Upper lobe of left lung (tissue), 6 donors: ENCODE results near the gene IFI44. TPM values are rescaled to one million over a fixed set of nuclear protein-coding genes. Genes with fewer than 3 reads are reported as not detected.

Source experiments
- ATAC-seq, 2 donors: fragments of 200-7000 bp; cut with Tn5 transposase; one replicate each; pipeline ENCODE4 v1.9.1; 2022; ENCODE audit warnings: mild to moderate bottlenecking in 2 of 2, moderate library complexity in 2 of 2; ENCODE audit not compliant: low FRiP score in 2 of 2
- DNase-seq, 2 donors: peaks; one replicate each; pipeline ENCODE4 v3.0.0-alpha.2; 2019 to 2020
- H3K27ac ChIP-seq, 4 donors: fragments of 200-600 bp; sonication (generic); one replicate each; pipeline ENCODE4 v1.5.1; 2016 to 2019
- H3K27me3 ChIP-seq, 4 donors: fragments of 200-600 bp; sonication (generic); one replicate each; pipeline ENCODE4 v1.5.1; 2017 to 2019
- H3K36me3 ChIP-seq, 4 donors: fragments of 200-600 bp; sonication (generic); one replicate each; pipeline ENCODE4 v1.5.1; 2016 to 2019
- H3K4me1 ChIP-seq, 4 donors: fragments of 200-600 bp; sonication (generic); one replicate each; pipeline ENCODE4 v1.5.1; 2018 to 2019
- H3K4me3 ChIP-seq, 4 donors: fragments of 200-600 bp; sonication (generic); one replicate each; pipeline ENCODE4 v1.5.1; 2017 to 2019; ENCODE audit warnings: mild to moderate bottlenecking in 2 of 4, moderate library complexity in 1 of 4
- H3K9me3 ChIP-seq, 4 donors: fragments of 200-600 bp; sonication (generic); one replicate each; pipeline ENCODE4 v1.5.1; 2018 to 2019
- EP300 ChIP-seq, 4 donors: sonication (generic); formaldehyde crosslinking; IDR thresholded peaks; one replicate each; pipeline ENCODE4 v1.5.1; 2017; ENCODE audit warnings: antibody characterized with exemption in 4 of 4, control low read depth in 2 of 4
- POLR2A ChIP-seq, 4 donors: fragments of 450-650 bp; IDR thresholded peaks; one replicate each; pipeline ENCODE4 v1.5.1; 2016 to 2017; ENCODE audit warnings: antibody characterized with exemption in 4 of 4, mild to moderate bottlenecking in 2 of 4
- POLR2AphosphoS5 ChIP-seq, 2 donors: sonication (generic); formaldehyde crosslinking; IDR thresholded peaks; one replicate each; pipeline ENCODE4 v1.5.1; 2017; ENCODE audit warnings: antibody characterized with exemption in 2 of 2
- WGBS, 2 donors: methylation state at CpG; one replicate each; pipeline ENCODE4 v1.1.5; 2017 to 2018; 5-methylcytosine and 5-hydroxymethylcytosine counted together
- total RNA-seq, 6 donors: library from RNA; depleted of rRNA in 4 of 6; stranded (reverse); fragments of >200 nt in 4 of 6; gene quantifications; one replicate each; pipeline versions ENCODE4 v1.1.0 to v1.2.1, GENCODE V29; 2016 to 2021
- TF ChIP-seq, protein P1 (sequence below), 6 experiments: fragments of 450-650 bp in 4 of 6; fragments of 200-600 bp in 2 of 6; sonication (generic) in 2 of 6; IDR thresholded peaks; one replicate each; pipeline ENCODE4 v1.5.1; 2016 to 2019; ENCODE audit warnings: antibody characterized with exemption in 6 of 6
- donor health status: DM: no; HTN: no; CAD: no; lungs with moderate emphysema.
- donor health status: DM: no; HTN: yes; CAD: no; lungs with severe emphysema.

Gene IFI44
- total RNA-seq, 6 donors from 2014 or later: 18.8 to 60.8 (median 37.2) TPM

DNA sequence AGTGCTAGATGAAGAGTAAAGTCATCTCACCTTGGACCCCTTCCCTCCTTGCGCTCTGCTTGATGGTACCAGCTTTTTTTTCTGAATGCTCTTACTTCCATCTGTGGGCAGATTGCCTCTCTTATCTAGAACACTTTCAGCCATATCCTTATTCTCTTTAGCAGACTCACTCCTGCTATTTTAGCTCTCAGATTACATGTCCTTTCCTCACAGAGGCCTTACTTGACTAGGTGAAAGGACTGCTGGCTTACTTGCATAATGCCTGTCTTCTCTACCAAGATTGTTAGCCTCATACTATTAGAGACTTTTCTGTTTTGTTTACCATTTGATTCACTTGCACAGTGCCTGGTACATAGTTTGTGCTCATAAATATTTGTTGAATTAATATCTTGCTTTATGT is 9.3 kb downstream of the IFI44 start:
- H3K4me1 ChIP-seq: peaks cover 0 to 2% (median 0%) of the 10 kb centered on the region in 4 donors
- no peak overlapping the region for H3K4me3 ChIP-seq
- no peaks in the 10 kb centered on the region for H3K9me3 ChIP-seq
- no peaks in the 10 kb centered on the region for H3K27me3 ChIP-seq
- no peak overlapping the region for H3K27ac ChIP-seq
- TF ChIP-seq, protein P1, sequence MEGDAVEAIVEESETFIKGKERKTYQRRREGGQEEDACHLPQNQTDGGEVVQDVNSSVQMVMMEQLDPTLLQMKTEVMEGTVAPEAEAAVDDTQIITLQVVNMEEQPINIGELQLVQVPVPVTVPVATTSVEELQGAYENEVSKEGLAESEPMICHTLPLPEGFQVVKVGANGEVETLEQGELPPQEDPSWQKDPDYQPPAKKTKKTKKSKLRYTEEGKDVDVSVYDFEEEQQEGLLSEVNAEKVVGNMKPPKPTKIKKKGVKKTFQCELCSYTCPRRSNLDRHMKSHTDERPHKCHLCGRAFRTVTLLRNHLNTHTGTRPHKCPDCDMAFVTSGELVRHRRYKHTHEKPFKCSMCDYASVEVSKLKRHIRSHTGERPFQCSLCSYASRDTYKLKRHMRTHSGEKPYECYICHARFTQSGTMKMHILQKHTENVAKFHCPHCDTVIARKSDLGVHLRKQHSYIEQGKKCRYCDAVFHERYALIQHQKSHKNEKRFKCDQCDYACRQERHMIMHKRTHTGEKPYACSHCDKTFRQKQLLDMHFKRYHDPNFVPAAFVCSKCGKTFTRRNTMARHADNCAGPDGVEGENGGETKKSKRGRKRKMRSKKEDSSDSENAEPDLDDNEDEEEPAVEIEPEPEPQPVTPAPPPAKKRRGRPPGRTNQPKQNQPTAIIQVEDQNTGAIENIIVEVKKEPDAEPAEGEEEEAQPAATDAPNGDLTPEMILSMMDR (IDR thresholded peaks at IDR 0.05): no peak
- TF ChIP-seq POLR2A (IDR thresholded peaks at IDR 0.05): no peak
- TF ChIP-seq EP300 (IDR thresholded peaks at IDR 0.05): no peak
- no peak for TF ChIP-seq POLR2AphosphoS5 (IDR thresholded peaks at IDR 0.05)
- ATAC-seq (no peak), DNase-seq (no peak)
- peaks cover 4 to 73% (median 31%) of the 10 kb centered on the region in 4 donors for H3K36me3 ChIP-seq
- 93 to 98% methylated on average over 1 of the region's 1 CpG for WGBS, 2 donors

DNA sequence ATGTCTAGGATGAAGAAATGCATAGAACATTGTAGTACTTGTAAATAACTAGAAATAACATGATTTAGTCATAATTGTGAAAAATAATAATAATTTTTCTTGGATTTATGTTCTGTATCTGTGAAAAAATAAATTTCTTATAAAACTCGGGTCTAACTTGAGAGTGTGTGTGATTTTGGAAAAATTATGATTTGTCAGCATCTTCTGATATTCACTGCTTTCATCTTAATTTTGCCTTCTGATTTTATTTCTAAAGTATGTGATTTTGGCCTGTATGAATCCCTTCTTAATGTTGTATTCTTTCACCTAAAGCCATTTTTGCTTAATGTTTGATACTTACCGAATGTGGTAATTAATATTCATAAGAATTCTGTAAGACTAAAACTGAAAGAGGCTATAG is 14.3 kb downstream of the IFI44 start:
- Histone ChIP-seq H3K4me3 (no peak overlapping the region), H3K27ac (no peak overlapping the region), H3K27me3 (no peaks in the 10 kb centered on the region), H3K36me3 (peaks cover 4 to 44% (median 31%) of the 10 kb centered on the region in 4 donors), H3K9me3 (no peaks in the 10 kb centered on the region), H3K4me1 (no peaks in the 10 kb centered on the region)
- no peak for ATAC-seq
- WGBS, 2 donors: 89 to 91% methylated on average over 2 of the region's 2 CpGs
- TF ChIP-seq POLR2AphosphoS5 (IDR thresholded peaks at IDR 0.05) (no peak), POLR2A (IDR thresholded peaks at IDR 0.05) (no peak), EP300 (IDR thresholded peaks at IDR 0.05) (no peak)
- TF ChIP-seq, protein P1 (IDR thresholded peaks at IDR 0.05): no peak
- no peak for DNase-seq

DNA sequence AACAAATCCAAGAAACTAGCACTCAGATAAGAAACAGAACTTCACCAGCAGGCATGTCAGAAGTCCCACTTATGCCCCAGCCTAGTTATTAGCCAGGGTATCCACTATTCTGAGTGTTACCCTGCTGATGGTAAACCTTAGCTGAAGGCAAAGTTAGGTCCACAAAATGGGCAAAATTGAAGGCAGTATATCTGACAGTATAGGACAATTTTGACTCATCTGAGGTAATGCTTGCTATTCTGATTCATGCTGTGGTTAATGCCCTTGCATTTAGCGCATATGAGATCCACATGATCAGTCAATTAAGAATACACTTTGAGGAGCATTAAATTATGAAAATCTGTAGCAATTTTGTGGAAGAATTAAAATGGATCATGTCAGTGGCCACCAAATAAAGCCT is 15.1 kb downstream of the IFI44 start:
- no peak overlapping the region for H3K4me3 ChIP-seq
- no peaks in the 10 kb centered on the region for H3K9me3 ChIP-seq
- TF ChIP-seq, protein P1 (IDR thresholded peaks at IDR 0.05): no peak
- no peak for TF ChIP-seq POLR2AphosphoS5 (IDR thresholded peaks at IDR 0.05)
- TF ChIP-seq EP300 (IDR thresholded peaks at IDR 0.05): no peak
- no peak for TF ChIP-seq POLR2A (IDR thresholded peaks at IDR 0.05)
- peaks cover 4 to 35% (median 24%) of the 10 kb centered on the region in 4 donors for H3K36me3 ChIP-seq
- no peaks in the 10 kb centered on the region for H3K4me1 ChIP-seq
- no peak overlapping the region for H3K27ac ChIP-seq
- WGBS, 2 donors: 89 to 95% methylated on average over 1 of the region's 1 CpG
- H3K27me3 ChIP-seq: no peaks in the 10 kb centered on the region
- DNase-seq (no peak), ATAC-seq (no peak)

DNA sequence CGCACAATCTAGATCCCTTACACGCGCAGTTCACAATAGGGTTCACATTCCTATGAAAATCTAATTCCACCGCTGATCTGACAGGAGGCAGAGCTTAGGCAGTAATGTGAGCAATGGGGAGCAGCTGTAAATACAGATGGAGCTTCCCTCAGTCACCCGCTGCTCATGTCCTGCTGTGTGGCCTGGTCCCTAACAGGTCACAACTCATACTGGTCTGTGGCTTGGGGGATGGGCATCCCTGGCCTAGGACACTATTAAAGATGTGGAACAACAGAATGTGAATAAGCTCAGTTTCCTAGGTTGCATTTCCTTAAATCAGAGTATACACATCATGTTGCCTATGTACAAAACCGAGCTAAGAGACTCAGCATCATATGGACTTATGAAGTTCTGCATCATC is 16.2 kb downstream of the IFI44 start:
- Histone ChIP-seq H3K4me3 (no peak overlapping the region), H3K9me3 (no peaks in the 10 kb centered on the region), H3K27ac (no peak overlapping the region), H3K4me1 (no peaks in the 10 kb centered on the region), H3K27me3 (no peaks in the 10 kb centered on the region), H3K36me3 (peaks cover 0 to 25% (median 14%) of the 10 kb centered on the region in 4 donors)
- TF ChIP-seq, protein P1 (IDR thresholded peaks at IDR 0.05): no peak
- no peak for TF ChIP-seq POLR2AphosphoS5 (IDR thresholded peaks at IDR 0.05)
- no peak for TF ChIP-seq EP300 (IDR thresholded peaks at IDR 0.05)
- TF ChIP-seq POLR2A (IDR thresholded peaks at IDR 0.05): no peak
- WGBS, 2 donors: 92 to 94% methylated on average over 6 of the region's 6 CpGs
- DNase-seq (no peak), ATAC-seq (no peak)

DNA sequence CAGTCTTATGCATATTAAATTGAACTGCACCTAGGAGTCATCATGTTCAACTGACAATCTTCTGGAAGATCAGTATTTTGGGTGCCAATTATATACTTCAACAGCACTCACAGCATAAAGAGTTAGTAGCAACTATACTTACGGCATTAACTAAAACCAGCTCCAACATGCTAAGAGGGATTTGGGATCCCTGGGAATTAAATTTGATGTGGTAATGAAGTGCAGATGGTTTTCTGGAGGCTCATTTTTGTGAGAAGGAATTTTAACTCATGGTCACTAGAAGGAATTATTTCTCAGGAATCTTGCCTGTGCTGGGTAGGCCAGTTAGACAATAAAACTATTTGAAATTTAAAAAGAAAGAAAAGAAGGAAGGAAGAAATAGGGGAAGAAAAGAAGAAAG is 18.3 kb downstream of the IFI44 start:
- Histone ChIP-seq H3K4me3 (no peak overlapping the region), H3K27ac (no peak overlapping the region), H3K4me1 (no peaks in the 10 kb centered on the region), H3K9me3 (no peaks in the 10 kb centered on the region), H3K36me3 (peaks cover 0 to 10% (median 6%) of the 10 kb centered on the region in 4 donors), H3K27me3 (no peaks in the 10 kb centered on the region)
- no peak for TF ChIP-seq POLR2A (IDR thresholded peaks at IDR 0.05)
- no peak for TF ChIP-seq POLR2AphosphoS5 (IDR thresholded peaks at IDR 0.05)
- TF ChIP-seq EP300 (IDR thresholded peaks at IDR 0.05): no peak
- TF ChIP-seq, protein P1 (IDR thresholded peaks at IDR 0.05): no peak
- DNase-seq (no peak), ATAC-seq (no peak)
- 86 to 100% methylated on average over 1 of the region's 1 CpG for WGBS, 2 donors
